HG02885 (cell line): ENCODE measurements around the gene EFCAB9.
"Not testable (repeated sequence)": the region's sequence is repeated elsewhere in the genome, so short reads cannot be mapped to it uniquely, and the experiment has no call there.

Experiments used
- ATAC-seq: cut with Tn5 transposase; IDR thresholded peaks from one replicate; pipeline ENCODE4 v1.9.1; 2021; ENCODE audit warnings: mild to moderate bottlenecking; ENCODE audit not compliant: unreplicated experiment, poor library complexity

Gene EFCAB9

DNA sequence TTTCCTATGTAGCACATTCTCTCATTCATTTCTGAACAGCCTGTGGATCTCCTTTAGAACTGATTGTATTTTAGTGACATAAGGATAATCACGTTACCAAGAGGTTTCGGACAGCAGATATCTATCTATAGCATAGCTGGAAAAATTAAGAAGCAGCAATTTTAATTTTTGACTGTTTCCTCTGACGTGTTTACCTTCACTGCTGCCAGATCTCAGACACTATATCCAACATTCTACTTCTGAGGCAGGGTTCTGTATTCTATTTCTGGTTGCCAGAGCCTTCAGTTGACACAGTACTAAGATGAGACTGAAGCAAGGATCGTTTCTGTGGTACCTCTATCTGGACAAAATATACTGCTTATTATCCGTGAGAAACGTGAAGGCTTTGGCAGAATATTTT lies at the start of gene EFCAB9:
EFCAB9 (plus strand) TSS at position 301 of the 400 bp plus-strand sequence; CDS start at position 302, 1 bp downstream.
- no peak for ATAC-seq

DNA sequence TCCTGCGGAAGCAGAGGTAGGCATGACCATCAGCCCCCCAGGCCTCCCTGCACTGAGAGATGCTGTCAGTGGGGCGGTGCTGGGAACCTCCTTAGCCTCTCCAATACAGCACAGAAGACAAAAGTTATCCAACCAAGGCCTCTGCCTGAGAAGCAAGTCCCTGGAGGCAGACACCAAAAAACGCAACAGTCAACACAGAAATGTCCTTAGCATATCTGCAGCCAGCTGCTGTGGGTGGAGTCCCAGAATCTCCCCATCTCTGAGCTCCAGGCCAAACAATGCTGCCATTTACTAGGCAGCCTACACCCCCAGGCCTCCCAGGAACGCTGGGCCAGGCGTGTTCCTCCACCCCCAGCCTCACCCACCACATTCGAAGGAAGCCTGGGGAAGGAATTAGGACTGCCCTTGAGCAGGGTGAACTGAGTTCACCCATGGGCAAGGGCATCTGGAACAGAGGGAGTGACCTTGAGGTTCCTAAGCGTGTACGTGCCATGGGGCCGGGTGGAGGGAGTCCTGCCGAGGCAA lies 49.6 kb upstream of the EFCAB9 start:
- no peak for ATAC-seq

DNA sequence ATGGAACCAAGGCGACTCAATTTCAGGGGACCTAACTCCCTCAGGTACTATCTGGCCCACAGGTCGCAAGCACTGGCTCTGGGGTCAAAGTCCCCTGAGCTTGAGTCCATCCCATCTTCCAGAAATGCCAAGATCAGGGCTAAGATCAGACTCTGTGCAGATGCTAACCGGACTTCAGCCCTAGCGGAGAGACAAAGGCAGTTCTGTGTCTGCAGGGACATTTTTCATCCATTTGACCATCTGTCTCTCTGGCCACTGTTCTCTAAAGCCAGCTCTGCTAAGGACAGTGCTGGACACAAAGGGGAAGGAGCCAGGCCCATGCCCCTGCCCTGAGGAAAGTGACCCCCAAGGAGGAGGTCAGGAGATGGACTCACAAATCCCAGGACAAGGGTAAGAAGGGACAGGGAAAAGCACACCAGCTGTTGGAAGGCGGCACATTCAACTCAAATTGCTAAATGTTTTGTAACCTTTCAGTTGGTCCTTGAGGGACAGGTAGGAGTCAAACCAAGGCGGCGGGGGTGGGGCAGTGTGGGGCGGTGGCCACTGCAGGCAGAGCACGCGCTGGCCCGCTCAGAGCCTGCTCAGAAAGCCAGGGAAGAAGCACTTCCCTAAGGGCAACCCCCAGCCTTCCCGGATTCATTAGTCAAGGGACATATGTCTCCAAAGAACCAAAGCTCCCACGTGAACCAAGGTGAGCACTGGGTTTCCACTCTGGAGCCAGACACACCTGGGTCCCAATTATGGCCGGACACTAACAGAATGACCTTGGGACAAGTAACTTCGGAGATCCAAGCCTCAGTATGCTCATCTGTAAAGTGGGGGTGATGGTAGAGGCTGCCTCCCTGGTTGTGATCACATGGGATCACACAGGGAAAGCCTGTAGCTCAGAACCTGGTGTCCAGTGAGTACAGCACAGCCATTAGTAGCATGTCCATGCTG lies 48.8 kb upstream of the EFCAB9 start:
- no peak for ATAC-seq

DNA sequence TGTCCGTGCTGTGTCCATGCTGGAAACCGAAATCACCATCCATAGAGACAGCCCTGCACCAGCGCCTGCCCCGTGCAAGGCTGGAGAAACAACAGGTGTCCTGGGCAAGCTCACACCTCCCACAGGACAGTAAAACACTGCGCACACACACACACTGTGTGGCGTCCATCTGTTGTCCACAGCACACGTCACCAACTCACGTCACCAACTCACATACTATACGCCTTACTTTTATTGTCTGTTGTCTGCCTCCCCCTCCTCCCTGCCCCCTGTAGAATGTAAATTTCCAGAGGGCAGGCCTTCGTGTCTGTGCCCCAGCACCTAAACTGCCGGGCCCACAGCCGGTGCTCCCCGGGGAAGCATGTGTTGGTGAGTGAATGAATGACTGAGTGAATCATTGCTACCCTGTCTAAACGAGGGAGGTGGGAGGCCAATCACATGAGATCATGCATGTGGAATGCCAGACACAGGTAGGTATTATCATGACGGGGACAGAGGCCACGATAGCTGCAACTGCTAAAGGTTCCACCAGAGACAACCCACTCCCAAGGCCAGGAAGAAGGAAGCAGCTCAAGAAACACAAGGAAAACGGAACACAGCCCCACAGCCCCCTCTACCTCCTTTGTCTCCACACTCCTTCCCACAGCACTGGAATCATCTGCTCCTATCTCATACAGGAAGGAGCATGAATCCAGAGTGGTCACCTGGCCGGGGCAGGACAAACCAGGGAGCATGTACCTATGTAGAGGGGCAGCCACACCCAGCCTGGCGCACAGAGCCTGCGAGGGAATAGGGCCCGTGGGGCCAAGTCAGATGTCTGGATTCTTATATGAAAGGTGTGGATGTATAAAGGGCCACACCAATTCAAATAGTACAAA lies 47.9 kb upstream of the EFCAB9 start:
- ATAC-seq, result no peak

DNA sequence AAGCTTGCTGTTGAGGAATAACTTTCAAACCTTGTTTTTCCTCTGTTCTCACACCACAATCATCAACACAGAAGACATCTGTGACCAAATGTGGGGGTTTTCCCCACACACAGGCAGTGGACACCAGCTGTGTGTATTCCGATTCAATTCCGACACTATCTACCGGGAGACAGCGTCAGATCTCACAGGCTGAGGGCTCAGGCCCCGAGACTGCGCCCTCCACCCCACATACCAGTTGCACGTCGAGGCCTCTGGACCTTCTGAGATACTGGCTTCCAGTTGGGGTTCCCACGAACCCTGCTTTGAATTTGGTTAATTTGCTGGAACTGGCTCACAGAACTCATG lies 47.3 kb upstream of the EFCAB9 start:
- ATAC-seq, result no peak

DNA sequence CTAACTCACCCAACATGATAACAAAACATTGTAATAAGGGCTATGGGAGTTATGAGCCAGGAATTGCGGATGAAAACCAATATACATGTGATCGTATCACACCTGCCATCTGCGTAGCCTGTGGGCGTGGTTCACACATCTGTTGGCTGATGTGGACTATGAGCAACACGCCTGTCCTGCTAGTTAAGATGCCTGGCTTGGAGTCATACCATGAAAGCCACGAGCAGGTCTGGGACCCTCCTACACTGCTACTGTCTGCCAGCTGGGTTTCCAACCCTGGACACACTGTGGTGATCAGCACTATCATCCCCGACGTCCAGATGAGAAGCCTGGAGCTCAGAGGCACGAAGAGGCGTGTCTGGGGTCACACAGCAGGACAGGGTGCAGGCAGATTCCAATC lies 46.1 kb upstream of the EFCAB9 start:
- no peak for ATAC-seq

DNA sequence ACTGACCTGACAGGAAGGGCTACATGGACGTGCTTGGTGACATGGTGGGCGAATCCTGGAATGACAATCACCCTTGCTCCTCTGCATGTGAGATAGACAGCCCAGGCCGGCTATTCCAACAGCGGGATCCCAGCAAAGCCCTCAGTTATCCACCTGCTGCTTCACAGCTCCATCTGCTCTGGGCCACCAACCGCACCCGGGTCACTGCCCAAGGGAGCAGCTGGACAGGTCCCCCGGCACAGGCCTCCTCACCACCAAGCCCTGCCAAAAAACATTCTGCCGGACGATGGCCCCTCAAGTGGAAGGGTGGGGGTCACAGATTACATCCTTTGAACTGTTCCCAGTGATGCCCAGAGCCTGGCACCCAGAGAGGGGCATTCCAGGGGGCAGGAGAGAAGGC lies 45.6 kb upstream of the EFCAB9 start:
- ATAC-seq, result no peak

DNA sequence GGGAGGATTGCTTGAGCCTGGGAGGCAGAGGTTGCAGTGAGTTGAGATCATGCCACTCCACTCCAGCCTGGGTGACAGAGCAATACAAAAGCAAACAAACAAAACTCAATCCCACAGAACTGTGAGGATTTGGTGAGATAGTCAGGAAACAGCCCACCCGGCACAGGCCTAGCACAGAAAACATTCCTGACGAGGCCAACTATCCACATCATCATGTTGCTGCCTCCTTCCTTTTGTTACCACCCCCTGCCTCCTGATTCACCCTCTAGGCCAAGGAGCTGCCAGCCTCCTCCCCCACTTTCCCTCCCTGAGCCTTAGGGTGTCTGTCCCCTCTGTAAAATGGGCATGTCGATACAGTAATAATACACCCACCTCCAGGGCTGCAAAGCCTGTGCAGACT lies 44.9 kb upstream of the EFCAB9 start:
- no peak for ATAC-seq

DNA sequence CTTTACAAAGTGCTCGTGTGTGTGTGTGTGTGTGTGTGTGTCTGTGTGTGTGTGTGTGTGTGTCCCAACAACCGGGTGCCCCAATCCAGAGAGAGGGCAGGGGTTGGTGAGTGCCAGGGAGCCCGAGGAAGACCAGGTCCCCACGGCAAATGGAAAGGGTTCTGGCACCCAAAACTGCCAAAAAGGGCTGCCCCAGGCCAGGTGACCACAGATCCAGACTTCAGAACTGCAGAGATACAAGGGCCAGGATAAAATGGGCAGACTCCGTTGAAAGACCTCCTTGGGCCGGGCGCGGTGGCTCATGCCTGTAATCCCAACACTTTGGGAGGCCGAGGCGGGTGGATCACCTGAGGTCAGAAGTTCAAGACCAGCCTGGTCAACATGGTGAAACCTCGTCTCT lies 44.5 kb upstream of the EFCAB9 start:
- not testable (repeated sequence) for ATAC-seq

DNA sequence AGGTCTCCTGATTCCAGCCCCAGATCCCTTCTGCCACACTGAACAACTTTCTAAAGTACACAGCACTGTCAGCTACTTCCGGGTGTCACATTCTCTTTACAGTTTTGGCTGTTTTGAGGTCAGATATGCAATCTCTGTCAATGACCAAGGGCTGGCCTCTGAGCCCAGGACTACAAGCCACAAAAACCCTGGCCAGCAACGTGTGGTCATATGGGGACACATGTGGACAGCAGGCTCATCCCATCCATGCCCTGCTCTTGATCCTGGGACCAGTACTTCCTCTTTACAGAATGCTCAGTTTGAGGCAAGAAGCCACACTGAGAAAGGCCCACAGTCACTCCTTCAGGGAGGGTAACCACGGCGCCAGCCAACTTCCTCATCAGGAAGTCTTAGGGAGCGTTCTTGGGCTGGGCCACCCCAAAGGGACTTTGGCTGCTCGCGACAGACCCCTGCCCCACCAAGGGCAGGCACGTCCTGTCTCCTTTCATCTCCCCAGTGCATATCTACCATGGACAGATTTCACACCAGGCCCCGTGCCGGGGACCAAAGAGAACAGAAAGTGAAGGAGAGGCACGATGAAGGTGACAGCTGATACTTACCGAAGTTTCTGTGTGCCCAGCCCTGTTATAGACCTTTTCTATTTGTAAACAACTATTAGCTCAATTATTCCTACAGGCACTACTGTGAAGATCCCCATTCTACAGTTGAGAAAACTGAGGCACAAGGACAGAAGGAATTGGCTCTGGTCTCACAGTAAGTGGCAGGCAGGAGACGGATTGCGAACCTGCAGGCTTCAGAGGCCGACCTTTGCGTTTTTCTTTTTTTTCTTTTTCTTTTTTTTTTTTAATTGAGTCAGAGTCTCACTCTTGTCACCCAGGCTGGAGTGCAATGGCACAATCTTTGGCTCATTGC lies 43.2 kb upstream of the EFCAB9 start:
- peak; percentile 70 for ATAC-seq

DNA sequence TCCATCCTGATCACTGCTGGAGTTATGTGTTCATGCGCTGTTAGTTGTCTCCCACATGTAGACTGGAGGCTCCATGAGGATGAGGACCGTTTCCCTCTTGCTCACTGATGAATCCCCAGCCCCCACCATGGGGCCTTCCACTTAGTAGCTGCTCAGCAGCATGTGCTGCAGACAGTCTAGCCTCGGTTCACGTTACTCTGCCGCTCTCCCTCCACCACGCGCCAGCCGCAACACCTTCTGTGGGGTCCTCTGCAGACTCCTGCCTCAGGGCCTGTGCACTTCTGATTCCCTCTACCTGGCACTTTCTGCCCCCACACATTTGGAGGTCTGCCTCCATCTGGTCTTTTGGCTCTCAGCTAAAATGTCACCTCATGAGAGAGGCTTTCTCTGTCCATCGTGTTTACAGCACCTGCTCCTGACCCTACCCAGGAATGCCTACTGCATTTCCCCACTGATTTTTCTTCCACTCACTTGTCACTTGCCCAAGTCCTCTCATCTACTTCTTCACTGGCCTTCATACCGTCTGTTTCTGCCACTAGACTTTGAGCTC lies 42.2 kb upstream of the EFCAB9 start:
- ATAC-seq, result no peak

DNA sequence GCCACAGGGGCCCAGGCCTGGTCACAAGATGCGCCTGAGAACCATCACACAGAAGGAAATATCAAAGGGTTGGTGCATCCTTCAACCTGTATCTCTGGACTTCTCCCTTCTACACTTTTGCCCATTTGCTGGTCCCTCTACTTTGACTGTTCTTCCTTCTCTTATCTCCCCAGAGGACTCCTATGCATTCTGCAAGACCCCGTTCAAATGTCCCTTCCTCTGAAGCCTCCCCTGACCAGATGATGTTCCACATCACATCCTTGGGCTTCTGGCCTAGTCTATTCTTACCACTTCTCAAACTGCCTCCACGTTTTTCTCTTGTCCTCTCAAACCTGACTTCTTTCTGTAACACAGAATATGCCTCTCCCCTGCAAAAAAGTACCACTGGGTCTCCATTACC lies 40.3 kb upstream of the EFCAB9 start:
- ATAC-seq, result no peak

DNA sequence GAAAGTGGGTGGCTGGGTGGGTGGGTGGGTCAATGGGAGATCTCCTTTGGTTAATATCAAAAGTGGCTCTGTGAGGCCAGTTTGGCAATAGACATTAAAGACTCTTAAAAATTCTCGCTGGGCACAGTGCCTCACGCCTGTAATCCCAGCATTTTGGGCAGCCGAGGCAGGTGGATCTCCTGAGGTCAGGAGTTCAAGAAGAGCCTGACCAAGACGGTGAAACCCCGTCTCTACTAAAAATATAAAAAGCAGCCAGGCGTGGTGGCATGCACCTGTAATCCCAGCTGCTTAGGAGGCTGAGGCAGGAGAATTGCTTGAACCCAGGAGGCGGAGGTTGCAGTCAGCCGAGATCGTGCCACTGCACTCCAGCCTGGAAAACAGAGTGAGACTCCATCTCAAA lies 38.9 kb upstream of the EFCAB9 start:
- not testable (repeated sequence) for ATAC-seq

DNA sequence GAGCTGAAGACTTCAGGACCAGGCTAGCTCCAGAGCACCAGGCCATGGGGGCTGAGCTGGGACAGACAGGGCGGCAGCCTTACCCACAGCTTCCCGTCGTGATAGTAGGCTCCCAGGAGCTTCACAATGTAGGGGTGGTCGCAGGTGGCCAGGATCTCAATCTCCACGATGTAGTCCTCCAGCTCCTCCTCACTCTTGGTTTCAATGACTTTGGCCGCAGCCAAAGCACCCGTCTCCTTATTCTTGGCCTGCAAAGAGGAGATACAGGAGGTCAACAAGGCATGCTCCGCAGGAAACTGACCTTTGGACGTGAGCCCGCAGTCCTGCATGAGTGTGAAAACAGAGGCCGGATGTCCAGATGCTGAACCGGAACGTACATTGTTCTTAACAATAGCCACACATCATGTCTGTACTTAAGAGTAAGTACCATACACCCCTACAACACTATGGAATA lies 37.4 kb upstream of the EFCAB9 start:
- no peak for ATAC-seq

DNA sequence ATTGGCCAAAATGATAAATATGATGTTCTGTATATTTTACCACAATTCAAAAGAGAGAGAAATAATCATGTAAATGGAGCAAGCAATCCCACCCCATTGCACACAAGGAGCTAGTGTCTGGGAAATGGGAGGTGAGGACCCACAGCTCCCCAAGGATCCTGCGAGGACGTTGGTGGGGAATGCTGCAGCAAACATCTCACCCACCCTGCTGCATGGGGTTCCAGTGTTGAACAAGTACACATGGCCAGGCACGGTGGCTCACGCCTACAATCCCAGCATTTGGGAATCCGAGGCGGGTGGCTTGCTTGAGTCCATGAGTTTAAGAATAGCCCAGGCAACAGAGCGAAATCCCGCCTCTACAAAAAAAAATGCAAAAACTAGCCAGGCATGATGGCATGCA lies 35.0 kb upstream of the EFCAB9 start:
- ATAC-seq, result no peak

DNA sequence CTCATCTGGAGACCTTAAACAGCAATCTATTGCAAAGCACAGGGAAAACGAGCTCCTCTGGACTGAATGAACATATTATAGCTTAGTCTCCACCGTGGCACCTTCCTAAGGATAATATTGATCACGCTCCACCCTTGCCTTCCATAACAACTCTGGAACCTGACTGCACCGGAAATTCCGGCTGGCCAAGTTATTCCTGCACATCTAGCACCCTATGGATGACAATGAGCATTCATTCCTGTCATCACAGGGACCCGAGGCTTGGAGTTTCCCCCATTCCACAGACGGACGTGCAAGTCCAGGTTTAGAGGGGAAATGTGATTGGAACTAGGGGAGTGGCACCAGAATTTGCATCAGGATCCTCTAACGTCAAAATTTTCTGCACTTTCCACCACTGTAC lies 33.5 kb upstream of the EFCAB9 start:
- no peak for ATAC-seq

DNA sequence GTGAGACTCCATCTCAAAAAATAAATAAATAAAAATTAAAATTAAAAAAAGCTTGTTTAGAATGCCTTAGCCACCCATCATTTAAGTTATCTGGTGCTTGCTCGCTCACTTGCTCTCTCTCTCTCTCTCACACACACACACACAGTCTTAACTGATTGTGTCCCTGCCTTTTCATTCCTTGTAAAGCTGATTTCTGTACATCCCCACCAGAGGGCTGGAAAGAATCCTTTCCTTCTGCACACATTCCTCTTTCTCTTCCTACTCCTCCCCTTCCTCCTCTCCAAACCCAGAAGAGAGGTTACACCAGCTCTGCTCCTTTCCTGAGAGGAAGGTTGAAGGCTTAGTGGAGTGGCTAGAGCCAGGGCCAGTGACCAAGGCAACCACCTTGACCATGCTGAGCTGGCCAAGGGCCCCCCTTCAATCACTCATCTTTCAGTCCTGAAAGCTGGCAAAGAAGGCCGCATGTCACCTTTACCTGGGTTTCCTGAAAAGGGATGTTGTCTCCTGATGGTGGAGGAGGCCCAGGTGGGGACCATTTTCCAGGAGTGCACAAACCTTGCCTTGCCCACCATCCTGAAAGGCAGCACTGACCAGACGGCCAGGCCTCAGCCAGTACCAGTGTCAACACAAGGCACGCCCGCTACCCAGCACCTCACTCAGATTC lies 31.5 kb upstream of the EFCAB9 start:
- no peak for ATAC-seq

DNA sequence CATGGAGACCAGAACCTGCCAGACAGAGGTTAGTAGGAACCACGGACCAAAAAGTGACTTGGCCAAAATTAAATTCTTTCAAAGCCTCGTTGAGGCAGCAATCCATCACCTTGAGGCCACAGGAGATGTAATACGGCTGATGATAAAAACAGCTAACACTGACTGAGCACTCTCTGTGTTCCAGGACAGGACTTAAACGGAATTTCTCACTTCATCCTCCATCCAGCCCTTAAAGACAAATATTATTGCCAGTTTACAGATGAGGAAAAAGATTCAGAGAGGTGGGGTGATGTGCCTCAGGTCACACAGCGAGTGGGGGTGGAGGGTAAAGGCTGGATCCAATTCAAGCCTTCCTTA lies 31.0 kb upstream of the EFCAB9 start:
- no peak for ATAC-seq

DNA sequence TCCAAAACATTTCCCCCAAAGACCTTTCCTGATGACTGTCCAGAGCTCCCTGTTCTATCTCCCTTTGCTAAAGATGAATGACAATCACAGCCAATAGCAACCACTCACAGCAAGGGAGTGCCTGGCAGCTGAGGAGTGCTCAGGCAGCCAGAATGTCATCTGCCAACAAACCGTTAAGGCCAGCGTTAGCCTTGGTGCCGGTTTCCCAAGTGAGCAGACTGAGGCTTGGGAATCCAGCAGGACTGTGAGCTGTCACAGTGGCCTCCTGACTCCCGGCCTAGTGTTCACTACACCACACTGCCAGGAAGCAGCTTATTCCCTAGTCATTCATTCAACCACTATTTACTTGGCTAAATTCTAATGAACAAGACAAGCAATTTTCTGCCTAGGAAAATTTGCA lies 30.6 kb upstream of the EFCAB9 start:
- ATAC-seq, result no peak
